HCT116 (cell line): ENCODE data around the gene COL4A1. TPM values are rescaled to one million over a fixed set of nuclear protein-coding genes. Genes with fewer than 3 reads are reported as not detected.

Experiments
- ATAC-seq: fragments of 200-7000 bp; cut with Tn5 transposase; 2 replicates; pipeline ENCODE4 v1.9.1; 2020; ENCODE audit warnings: mild to moderate bottlenecking, moderate library complexity
- BruUV-seq: library from RNA; stranded (reverse); fragments of 400-500 nt; replicated peaks from 2 replicates; lab custom pipeline; 2021; lab: Mats Ljungman, UMichigan
- CTCF ChIA-PET: fragments of 300-600 bp; sonication (Branson Sonifier 250); formaldehyde crosslinking; loops from one replicate; lab custom pipeline; 2021; ENCODE audit warnings: antibody characterized with exemption; lab: Charles Lee
- POLR2A ChIA-PET: fragments of 300-600, 350-600 bp; sonication (Branson Sonifier 250); formaldehyde crosslinking; loops from one replicate; lab custom pipeline; 2021; ENCODE audit warnings: antibody characterized with exemption; lab: Charles Lee
- RAD21 ChIA-PET, 2 experiments: fragments of 300-600 bp; sonication (Branson Sonifier 250); formaldehyde crosslinking; loops; one replicate each; lab custom pipeline; 2023; ENCODE audit warnings: low total read pairs in 2 of 2; ENCODE audit not compliant: uncharacterized antibody in 2 of 2, unreplicated experiment in 2 of 2, low non-redundant PET in 1 of 2; lab: Charles Lee
- DNase-seq: peaks from one replicate; pipeline ENCODE4 v3.0.0-alpha.2; 2010; ENCODE audit warnings: low read depth, low spot score
- H2AFZ ChIP-seq: fragments of 200-600 bp; shearing (Covaris generic), sonication (generic); 2 replicates; pipeline ENCODE4 v1.6.1; 2017; ENCODE audit warnings: low read depth, mixed run types, mixed read lengths, antibody characterized with exemption, low read length; ENCODE audit not compliant: poor library complexity, severe bottlenecking
- H3K27ac ChIP-seq: 2 replicates; pipeline ENCODE4 v1.5.1; 2012; ENCODE audit warnings: low read depth, low read length
- H3K27me3 ChIP-seq: fragments of 200-600 bp; sonication (generic); 2 replicates; pipeline ENCODE4 v1.6.1; 2016; ENCODE audit warnings: mixed run types, low read length, mixed read lengths; ENCODE audit not compliant: insufficient read depth
- H3K36me3 ChIP-seq, 2 experiments: fragments of 200-500 bp in 1 of 2; fragments of 200-600 bp in 1 of 2; sonication (Bioruptor generic) in 1 of 2; sonication (generic) in 1 of 2; 2 replicates each; pipeline versions ENCODE4 v1.5.1 to v1.6.1; 2014 to 2016; ENCODE audit warnings: low read length in 2 of 2, inconsistent platforms in 1 of 2, mixed read lengths in 1 of 2, mixed run types in 1 of 2; ENCODE audit not compliant: insufficient read depth in 2 of 2, control insufficient read depth in 1 of 2
- H3K4me1 ChIP-seq, 2 experiments: fragments of 200-600 bp in 1 of 2; sonication (generic) in 1 of 2; 2 replicates each; pipeline versions ENCODE4 v1.5.1 to v1.6.1; 2012 to 2017; ENCODE audit warnings: low read length in 2 of 2, inconsistent platforms in 1 of 2, mild to moderate bottlenecking in 1 of 2, mixed read lengths in 1 of 2, mixed run types in 1 of 2, moderate library complexity in 1 of 2; ENCODE audit not compliant: insufficient read depth in 2 of 2, control insufficient read depth in 1 of 2
- H3K4me2 ChIP-seq: fragments of 200-600 bp; sonication (generic); 2 replicates; pipeline ENCODE4 v1.6.1; 2017; ENCODE audit warnings: mixed run types, low read length, mixed read lengths
- H3K4me3 ChIP-seq, 2 experiments: fragments of 200-600 bp in 1 of 2; sonication (generic) in 1 of 2; replicated peaks in 1 of 2; 2 replicates each; pipeline ENCODE4 v1.5.1; 2011 to 2016; ENCODE audit warnings: low read length in 2 of 2, control low read depth in 1 of 2, low read depth in 1 of 2, mild to moderate bottlenecking in 1 of 2, mixed read lengths in 1 of 2, mixed run types in 1 of 2
- H3K79me2 ChIP-seq: fragments of 200-600 bp; sonication (generic); 2 replicates; pipeline ENCODE4 v1.6.1; 2017; ENCODE audit warnings: mild to moderate bottlenecking, mixed run types, low read length, moderate library complexity, mixed read lengths; ENCODE audit not compliant: insufficient read depth
- H3K9ac ChIP-seq: fragments of 200-600 bp; sonication (generic); 2 replicates; pipeline ENCODE4 v1.6.1; 2016; ENCODE audit warnings: low read length, mixed read lengths
- H3K9me2 ChIP-seq: fragments of 200-600 bp; sonication (generic), shearing (Covaris generic); 2 replicates; pipeline ENCODE4 v1.6.1; 2017; ENCODE audit warnings: mixed run types, mild to moderate bottlenecking, moderate library complexity; ENCODE audit not compliant: insufficient read depth
- H3K9me3 ChIP-seq, 2 experiments: fragments of 200-500 bp in 1 of 2; fragments of 200-600 bp in 1 of 2; sonication (Bioruptor generic) in 1 of 2; sonication (generic) in 1 of 2; 2 replicates each; pipeline ENCODE4 v1.6.1; 2014 to 2017; ENCODE audit warnings: low read length in 2 of 2, mixed read lengths in 2 of 2, inconsistent platforms in 1 of 2, low read depth in 1 of 2, mild to moderate bottlenecking in 1 of 2, mixed run types in 1 of 2, moderate library complexity in 1 of 2; ENCODE audit not compliant: control insufficient read depth in 1 of 2, insufficient read depth in 1 of 2
- H4K20me1 ChIP-seq: fragments of 200-600 bp; sonication (generic), shearing (Covaris generic); 2 replicates; pipeline ENCODE4 v1.6.1; 2017; ENCODE audit warnings: mixed run types, mild to moderate bottlenecking, moderate library complexity; ENCODE audit not compliant: insufficient read depth
- ATF3 ChIP-seq: IDR thresholded peaks from 2 replicates; pipeline ENCODE4 v1.6.1; 2012
- CBX3 ChIP-seq: IDR thresholded peaks from 2 replicates; pipeline ENCODE4 v1.6.1; 2012; ENCODE audit warnings: low read depth
- CEBPB ChIP-seq: IDR thresholded peaks from 2 replicates; pipeline ENCODE4 v1.6.1; 2012; ENCODE audit warnings: low read depth
- EGR1 ChIP-seq: IDR thresholded peaks from 2 replicates; pipeline ENCODE4 v1.6.1; 2012; ENCODE audit warnings: low read depth
- ELF1 ChIP-seq: IDR thresholded peaks from 2 replicates; pipeline ENCODE4 v1.6.1; 2012; ENCODE audit warnings: low read depth, borderline replicate concordance
- EZH2phosphoT487 ChIP-seq: fragments of 200-600 bp; IDR thresholded peaks from 2 replicates; pipeline ENCODE4 v1.6.1; 2018; ENCODE audit warnings: antibody characterized with exemption, borderline replicate concordance
- JUND ChIP-seq: IDR thresholded peaks from 2 replicates; pipeline ENCODE4 v1.6.1; 2012
- MAX ChIP-seq: IDR thresholded peaks from 2 replicates; pipeline ENCODE4 v1.6.1; 2012
- POLR2A ChIP-seq: IDR thresholded peaks from 2 replicates; pipeline ENCODE4 v1.7.0; 2011; ENCODE audit warnings: borderline replicate concordance; ENCODE audit not compliant: insufficient read depth, insufficient read length; ENCODE audit errors: extremely low read depth
- SIN3A ChIP-seq: IDR thresholded peaks from 2 replicates; pipeline ENCODE4 v1.6.1; 2012; ENCODE audit warnings: low read depth
- SP1 ChIP-seq: IDR thresholded peaks from 2 replicates; pipeline ENCODE4 v1.6.1; 2012; ENCODE audit warnings: low read depth
- SRF ChIP-seq: IDR thresholded peaks from 2 replicates; pipeline ENCODE4 v1.6.1; 2012; ENCODE audit warnings: low read depth
- TCF7L2 ChIP-seq: IDR thresholded peaks from 2 replicates; pipeline ENCODE4 v1.7.0; 2011; ENCODE audit warnings: borderline replicate concordance, inconsistent platforms; ENCODE audit not compliant: insufficient read depth, insufficient read length; ENCODE audit errors: extremely low read depth
- ZFX ChIP-seq: fragments of 450-650 bp; IDR thresholded peaks from 2 replicates; pipeline ENCODE4 v1.6.1; 2017
- ZNF274 ChIP-seq: fragments of 200-500 bp; sonication (Bioruptor generic); IDR thresholded peaks from 2 replicates; pipeline ENCODE4 v1.6.1; 2014; ENCODE audit warnings: mild to moderate bottlenecking, low read depth, low read length, inconsistent platforms
- intact Hi-C: fragments of 100-400 bp; cut with micrococcal nuclease; formaldehyde crosslinking; loops from 2 replicates; pipeline ENCODE4 v1.10.0; 2022
- total RNA-seq: library from RNA; stranded (reverse); gene quantifications from one replicate; pipeline ENCODE4 v1.2.1, GENCODE V29; 2021; ENCODE audit not compliant: unreplicated experiment
- TF ChIP-seq, protein P1 (sequence below): IDR thresholded peaks from 2 replicates; pipeline ENCODE4 v1.6.1; 2012; ENCODE audit warnings: low read depth
- TF ChIP-seq, protein P2 (sequence below): IDR thresholded peaks from 2 replicates; pipeline ENCODE4 v1.6.1; 2011; ENCODE audit warnings: mild to moderate bottlenecking, low read length, moderate library complexity; ENCODE audit not compliant: insufficient replicate concordance; ENCODE audit errors: extremely low read depth

Gene COL4A1
- total RNA-seq, 1 experiment from 2014 or later, result 0.57 TPM

GRCh38 chr13:110308656-110309359, 1.9 kb upstream of the COL4A1 start:
- BruUV-seq, result no TSS peak
- Histone ChIP-seq H3K79me2 (no peaks in the 10 kb centered on the region), H3K36me3 (no peaks in the 10 kb centered on the region), H2AFZ (no peak overlapping the region), H3K27me3 (peaks cover 22% of the 10 kb centered on the region), H3K9ac (no peak overlapping the region), H3K4me1 (peaks cover 0 to 3% of the 10 kb centered on the region in 2 experiments; a peak in 1 of 4 replicates), H3K27ac (no peak overlapping the region), H3K4me2 (no peak overlapping the region), H4K20me1 (no peaks in the 10 kb centered on the region), H3K9me3 (no peaks in the 10 kb centered on the region), H3K4me3 (no peak overlapping the region), H3K9me2 (no peaks in the 10 kb centered on the region)
- CTCF ChIA-PET, result no interaction called here
- POLR2A ChIA-PET, result no interaction called here
- RAD21 ChIA-PET, result no interaction called here
- ATAC-seq (no peak), DNase-seq (no peak)
- no peak for TF ChIP-seq ZFX
- no peak for TF ChIP-seq TCF7L2
- no peak for TF ChIP-seq JUND
- TF ChIP-seq SIN3A, result no peak
- TF ChIP-seq ZNF274, result no peak
- TF ChIP-seq MAX, result no peak
- TF ChIP-seq, protein P1, sequence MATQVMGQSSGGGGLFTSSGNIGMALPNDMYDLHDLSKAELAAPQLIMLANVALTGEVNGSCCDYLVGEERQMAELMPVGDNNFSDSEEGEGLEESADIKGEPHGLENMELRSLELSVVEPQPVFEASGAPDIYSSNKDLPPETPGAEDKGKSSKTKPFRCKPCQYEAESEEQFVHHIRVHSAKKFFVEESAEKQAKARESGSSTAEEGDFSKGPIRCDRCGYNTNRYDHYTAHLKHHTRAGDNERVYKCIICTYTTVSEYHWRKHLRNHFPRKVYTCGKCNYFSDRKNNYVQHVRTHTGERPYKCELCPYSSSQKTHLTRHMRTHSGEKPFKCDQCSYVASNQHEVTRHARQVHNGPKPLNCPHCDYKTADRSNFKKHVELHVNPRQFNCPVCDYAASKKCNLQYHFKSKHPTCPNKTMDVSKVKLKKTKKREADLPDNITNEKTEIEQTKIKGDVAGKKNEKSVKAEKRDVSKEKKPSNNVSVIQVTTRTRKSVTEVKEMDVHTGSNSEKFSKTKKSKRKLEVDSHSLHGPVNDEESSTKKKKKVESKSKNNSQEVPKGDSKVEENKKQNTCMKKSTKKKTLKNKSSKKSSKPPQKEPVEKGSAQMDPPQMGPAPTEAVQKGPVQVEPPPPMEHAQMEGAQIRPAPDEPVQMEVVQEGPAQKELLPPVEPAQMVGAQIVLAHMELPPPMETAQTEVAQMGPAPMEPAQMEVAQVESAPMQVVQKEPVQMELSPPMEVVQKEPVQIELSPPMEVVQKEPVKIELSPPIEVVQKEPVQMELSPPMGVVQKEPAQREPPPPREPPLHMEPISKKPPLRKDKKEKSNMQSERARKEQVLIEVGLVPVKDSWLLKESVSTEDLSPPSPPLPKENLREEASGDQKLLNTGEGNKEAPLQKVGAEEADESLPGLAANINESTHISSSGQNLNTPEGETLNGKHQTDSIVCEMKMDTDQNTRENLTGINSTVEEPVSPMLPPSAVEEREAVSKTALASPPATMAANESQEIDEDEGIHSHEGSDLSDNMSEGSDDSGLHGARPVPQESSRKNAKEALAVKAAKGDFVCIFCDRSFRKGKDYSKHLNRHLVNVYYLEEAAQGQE, result no peak
- TF ChIP-seq CEBPB, result no peak
- no peak for TF ChIP-seq ATF3
- no peak for TF ChIP-seq SP1
- no peak for TF ChIP-seq POLR2A
- TF ChIP-seq ELF1, result no peak
- TF ChIP-seq SRF, result no peak
- TF ChIP-seq CBX3, result no peak
- no peak for TF ChIP-seq EZH2phosphoT487
- TF ChIP-seq EGR1, result no peak
- TF ChIP-seq, protein P2, sequence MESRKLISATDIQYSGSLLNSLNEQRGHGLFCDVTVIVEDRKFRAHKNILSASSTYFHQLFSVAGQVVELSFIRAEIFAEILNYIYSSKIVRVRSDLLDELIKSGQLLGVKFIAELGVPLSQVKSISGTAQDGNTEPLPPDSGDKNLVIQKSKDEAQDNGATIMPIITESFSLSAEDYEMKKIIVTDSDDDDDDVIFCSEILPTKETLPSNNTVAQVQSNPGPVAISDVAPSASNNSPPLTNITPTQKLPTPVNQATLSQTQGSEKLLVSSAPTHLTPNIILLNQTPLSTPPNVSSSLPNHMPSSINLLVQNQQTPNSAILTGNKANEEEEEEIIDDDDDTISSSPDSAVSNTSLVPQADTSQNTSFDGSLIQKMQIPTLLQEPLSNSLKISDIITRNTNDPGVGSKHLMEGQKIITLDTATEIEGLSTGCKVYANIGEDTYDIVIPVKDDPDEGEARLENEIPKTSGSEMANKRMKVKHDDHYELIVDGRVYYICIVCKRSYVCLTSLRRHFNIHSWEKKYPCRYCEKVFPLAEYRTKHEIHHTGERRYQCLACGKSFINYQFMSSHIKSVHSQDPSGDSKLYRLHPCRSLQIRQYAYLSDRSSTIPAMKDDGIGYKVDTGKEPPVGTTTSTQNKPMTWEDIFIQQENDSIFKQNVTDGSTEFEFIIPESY, result no peak
- intact Hi-C loops, result no loop called here
